Fibroblast of the conjunctiva (primary cell): ENCODE data around the gene SLC1A7.

Source experiments
- DNase-seq: peaks from one replicate; pipeline ENCODE4 v3.0.0-alpha.2; 2010; ENCODE audit warnings: low read depth

The SLC1A7 gene

DNA sequence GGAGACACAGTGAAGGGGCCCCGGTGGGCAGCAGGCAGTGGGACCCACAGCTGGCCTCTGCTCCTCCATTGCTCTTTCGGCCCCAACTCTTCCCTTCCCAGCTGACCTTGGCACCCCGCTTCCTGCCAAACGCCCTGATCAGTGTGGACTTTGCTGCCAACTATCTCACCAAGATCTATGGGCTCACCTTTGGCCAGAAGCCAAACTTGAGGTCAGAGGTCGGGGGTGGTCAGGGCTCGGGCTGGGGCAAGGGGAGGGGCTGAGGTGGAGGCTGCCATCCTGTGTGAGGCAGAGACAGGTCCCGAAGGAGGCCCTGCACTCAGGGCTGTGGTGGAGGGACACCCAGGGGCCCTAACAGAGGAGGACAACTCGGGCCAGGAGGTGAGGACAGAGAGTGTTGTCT is 66.7 kb downstream of the SLC1A7 start:
- DNase-seq, result no peak

DNA sequence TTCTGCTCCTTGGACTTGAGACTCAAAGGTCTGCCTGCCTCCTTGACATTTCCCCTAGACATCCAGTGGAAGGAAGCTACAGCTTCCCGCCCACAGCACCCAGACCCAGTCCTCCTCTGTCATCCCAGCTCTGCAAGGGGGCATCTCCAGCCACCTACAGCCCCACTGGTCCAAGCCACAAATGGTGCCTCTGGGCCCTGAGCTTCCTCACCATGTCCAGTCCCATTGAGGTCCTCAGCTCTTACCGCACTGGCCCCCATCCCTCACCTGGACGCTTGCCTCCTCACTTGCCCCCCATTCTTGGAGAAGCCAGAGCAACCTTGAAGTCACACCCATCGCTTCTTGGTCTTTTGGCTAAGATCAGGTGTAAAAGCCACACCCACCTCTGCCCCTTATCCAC is 67.2 kb downstream of the SLC1A7 start:
- no peak for DNase-seq

DNA sequence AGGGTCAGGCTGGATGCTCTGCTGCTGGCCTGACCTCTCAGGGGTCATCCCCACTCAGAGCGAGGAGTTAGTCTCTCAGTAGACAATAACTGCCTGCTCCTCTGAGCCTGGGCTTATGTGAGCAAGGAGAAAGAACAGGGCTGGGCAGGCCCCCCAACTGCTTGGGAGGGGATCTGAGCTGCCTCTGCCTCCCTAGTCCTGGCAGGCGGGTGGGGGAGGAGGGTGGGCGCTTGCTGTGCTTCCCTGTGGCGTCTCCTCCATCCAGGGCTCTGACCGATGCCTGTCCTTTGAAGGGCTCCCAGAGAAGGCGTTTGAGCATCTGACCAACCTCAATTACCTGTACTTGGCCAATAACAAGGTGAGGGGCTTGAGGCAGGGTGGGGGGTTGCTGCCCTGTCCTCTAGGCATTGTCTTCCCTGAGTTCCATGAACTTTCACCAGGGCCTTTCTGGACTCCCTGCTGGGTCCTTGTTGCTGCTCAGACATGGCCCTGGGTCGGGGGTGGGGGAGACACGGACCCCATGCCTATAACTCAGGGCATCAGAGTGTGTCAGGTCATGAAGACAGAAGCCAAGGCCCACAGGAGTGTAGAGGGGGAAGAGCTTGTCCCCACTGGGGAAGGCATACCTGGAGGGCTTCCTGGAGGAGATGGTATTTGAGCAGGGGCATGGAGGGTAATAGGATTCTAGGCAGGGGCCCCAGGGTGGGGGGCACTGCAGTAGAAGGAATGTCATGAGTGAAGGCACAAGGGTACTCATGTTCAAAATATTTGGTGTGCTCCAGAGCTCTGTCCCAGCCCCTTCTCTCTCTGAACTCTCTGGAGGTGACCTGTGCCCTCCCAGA is 67.9 kb downstream of the SLC1A7 start:
- no peak for DNase-seq

DNA sequence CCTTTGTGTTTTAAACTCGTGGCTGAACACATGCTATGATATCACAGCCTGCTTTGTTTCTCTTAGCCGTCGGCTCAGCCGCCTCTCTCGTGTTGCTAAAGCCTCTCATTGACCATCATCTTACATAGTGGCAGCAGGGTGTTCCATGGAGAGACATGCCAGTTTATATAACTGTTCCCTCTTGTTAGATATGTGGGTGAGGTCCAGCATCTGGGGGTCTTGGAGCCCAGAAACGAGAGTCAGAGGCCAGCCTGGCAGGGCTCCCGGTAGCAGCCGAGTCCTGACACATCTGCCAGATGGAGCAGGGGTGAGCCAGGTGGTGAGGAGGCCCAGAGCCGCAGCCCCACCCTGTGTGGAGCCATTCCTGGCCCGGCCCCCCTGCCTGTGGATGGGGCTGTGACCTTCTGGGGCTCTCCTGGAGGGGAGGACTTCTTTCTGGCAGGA is 68.5 kb downstream of the SLC1A7 start:
- no peak for DNase-seq

DNA sequence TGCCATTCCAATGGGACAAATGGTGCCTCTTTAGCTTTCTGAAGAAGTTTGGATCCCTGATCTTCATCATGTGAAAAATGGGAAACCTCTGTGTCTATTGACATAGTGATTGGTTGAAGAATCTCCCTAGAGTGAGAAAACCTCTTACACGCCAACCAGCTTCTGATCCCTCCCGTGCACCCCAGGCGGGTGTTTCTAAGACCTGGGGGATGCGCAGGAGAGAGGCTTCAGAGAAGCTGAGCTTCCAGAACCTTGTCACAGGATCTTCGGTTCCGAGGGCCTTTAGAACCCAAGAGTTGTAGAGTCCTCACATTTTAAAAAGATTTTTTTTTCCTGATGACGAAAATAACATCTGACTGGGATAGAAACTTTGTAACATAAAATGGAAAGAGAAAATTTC is 69.2 kb downstream of the SLC1A7 start:
- DNase-seq, result no peak

DNA sequence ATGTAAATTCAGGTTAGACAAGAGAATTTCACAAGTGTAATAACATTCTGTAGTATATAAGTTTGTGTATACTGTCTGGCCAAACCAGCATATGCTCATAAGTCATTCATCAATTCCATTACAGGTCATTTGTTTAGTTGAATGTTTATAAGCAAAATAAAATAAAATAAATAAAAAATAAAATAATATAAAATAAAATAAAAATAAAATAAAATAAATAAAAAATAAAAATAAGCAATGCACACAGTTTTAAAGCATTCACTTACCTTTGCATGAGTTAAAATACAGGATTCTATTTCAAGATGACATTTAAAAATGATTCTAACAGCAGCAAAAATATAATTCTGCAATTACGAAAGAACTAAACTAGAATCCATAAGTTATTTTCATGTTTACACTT is 70.5 kb downstream of the SLC1A7 start:
- no peak for DNase-seq

DNA sequence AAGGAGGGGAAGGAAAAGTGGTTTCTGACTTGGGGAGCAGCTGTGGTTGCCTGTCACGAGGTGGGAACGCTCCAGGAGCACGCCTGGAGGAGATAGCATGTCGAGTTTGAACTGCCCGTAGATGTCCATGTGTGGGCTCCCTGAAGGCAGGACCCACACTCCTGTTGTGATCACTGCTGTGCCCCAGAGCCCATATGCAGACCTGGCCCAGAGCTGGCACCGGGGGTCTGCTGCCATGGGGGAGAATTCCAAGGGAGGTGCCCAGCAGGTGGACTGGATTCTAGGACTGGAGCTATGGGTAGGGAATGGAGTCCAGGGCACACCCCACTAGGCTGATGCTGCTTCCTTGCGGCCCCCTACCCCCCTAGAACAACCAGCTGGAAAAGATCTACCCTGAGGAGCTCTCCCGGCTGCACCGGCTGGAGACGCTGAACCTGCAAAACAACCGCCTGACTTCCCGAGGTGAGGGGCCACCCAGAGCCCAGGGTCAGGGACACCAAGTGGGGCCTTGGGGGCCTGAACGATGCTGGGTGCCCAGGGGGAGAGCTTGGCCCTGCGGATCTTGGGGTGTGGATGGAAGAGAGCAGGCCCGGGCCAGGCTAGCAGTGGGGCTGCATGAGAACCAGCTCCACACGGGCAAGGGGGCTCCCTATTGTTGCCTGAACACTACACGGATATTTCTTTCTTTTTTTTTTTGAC is 71.1 kb downstream of the SLC1A7 start:
- DNase-seq, result no peak

DNA sequence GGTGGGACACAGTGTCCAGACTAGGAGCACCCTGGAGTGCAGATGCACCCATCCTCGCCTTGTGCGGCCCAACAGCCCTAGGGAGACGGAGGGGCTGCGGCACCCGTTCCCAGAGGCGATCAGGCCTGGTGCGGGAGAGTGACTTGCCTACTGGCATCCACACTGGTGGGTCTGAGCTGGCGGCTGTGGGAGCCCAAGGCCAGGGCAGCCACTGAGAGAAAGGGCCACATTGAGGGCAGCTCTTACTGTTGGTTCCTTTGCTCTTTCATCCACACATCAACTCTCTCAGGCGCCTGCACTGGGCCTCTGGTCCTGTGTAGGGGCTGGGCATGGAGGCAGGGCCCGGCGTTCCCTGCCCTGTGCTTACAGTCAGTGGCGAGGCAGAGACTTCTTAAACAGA is 71.8 kb downstream of the SLC1A7 start:
- no peak for DNase-seq

DNA sequence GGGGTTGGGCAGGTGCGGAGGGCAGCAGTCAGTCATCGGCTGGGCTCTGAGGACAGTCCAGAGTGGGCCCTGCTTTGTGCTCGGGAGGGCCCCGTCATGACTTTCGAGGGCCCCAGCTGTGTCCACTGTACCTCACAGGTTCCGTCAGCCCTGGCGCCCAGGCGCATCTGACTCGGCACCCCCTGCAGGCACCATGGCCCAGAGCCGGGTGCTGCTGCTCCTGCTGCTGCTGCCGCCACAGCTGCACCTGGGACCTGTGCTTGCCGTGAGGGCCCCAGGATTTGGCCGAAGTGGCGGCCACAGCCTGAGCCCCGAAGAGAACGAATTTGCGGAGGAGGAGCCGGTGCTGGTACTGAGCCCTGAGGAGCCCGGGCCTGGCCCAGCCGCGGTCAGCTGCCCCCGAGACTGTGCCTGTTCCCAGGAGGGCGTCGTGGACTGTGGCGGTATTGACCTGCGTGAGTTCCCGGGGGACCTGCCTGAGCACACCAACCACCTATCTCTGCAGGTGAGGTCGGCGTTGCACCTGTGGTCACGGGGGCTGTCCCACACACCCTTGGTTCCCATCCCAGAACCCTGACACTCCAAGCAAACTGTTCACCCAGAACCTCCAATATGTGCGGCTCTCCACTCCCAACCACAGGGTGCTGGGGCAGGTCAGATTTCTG is 72.6 kb downstream of the SLC1A7 start:
- DNase-seq, result no peak

DNA sequence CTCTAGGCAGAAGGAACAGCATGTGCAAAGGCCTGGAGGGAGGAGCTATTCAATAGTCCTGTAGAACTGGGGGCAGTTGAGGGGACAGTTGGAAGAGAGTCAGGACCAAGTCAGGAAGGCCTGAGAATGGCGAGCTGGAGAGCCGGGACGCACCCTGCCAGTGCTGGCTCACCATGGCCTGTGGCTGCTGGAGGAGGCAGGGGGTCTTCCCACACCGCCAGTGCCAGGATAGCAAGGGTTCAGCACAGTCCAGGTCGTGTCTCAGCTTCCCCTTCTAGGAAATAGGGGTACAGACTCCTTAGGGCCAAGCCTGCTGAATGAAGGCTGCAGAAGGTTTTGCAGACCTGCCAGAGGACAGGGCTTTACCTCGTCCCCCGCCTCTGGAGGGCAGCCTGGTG is 73.2 kb downstream of the SLC1A7 start:
- no peak for DNase-seq

DNA sequence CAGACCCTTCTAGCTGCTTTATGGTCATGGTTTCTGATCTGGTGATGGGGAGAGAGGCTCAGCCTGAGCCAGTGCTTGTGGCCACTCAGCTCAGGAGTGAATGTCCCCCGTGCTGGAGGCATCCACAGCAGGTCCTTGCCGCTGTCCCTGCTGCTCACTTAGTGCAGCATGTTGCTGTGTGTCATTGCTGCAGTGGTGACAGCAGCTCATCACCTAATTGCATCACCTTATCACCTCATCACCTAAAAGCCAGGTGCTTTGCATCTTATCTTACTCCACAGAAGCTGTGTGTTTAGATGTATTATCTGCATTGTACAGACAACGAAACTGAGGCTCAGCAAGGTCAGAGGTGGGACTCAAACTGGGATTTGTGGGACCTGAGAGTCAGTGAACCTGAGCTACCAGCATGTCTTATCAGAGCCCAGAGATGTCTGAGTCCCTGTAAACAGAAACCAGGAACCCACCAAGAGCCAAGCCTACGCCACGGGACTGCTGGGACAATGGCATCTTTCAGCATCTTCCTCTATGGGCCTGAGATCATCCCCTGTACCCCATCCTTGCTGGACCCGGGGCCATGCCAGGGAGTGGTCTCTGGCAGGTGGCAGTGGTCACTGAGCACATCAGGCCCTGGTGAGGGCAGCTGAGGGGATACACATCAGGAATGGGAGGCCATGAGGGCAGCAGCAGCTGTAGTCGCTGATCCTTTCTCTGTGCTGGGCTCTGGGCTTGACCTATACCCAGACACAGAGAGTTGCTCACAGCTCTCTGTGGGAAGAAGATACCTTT is 73.9 kb downstream of the SLC1A7 start:
- no peak for DNase-seq

DNA sequence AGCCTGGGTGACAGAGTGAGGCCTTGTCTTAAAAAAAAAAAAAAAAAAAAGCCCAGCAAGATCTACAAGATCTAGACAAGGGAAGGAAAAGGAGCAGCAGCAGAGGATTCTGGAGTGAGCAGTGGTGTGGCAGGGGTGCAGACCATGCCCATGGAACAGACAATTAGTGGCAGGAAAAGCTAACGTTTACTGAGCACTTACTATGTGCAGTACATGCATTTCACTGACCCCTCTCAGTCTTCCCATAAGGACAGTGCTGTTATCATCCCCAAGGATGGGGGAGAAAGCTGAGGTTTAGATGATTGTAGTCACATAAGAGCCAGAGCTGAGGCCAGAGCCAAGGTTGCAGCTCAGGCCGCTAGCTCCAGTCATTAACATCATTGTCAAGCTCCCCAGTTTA is 74.6 kb downstream of the SLC1A7 start:
- DNase-seq, result no peak

DNA sequence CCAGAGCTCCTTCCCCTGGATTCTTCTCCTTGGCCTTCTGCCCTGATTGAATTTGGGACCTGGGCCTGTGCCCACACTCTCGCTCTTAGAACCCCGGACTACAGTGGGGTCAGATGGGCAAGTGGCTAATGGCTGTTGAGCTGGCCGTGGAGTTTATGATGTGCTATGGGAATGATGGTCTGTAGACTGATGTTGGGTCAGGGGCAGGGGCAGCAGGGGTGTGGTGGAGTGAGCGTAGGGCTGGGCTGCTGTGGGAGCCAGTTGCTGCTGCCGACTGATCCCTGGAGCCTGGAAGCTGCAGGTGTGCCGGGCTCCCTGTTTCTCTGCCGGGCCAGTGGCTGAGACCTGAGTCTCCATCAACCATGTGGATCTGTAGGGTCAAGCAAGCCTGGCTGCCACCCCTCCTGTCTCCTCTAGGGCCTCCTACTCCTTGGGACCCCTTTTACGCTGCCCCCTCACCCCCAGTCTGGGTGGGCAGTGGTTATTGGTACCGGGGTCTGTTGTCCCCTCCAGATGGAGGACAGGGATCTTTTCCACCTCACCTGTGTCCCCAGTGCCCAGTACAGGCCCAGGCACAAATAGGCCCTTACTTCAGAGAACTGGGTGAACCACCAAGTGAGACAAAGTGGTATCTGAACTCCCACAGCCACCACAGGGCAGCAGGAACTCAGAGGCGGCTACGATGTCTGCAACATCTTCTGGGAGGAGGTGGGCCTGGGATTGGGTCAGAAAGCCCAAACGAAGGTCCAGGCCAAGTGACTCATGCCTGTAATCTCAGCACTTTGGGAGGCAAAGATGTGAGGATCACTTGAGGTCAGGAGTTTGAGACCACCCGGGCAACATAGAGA is 75.3 kb downstream of the SLC1A7 start:
- DNase-seq, result no peak

DNA sequence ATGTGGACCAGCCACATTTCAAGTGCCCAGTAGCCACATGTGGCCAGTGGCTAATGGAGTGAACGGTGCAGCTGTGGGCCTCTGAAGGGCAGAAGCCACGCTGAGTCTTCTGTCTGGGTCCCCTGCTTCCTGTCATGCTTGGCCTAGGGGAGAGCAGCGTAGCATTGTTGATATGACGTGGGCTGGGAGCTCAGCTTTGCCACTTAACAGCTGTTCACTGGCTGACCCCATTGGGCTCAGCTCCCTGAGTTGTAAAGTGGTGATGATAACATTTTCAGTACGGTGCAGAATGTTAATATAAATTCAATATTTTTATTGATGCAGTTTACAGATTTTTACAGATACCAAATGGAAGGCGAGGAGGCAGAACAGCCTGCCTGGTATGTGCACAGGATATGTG is 76.0 kb downstream of the SLC1A7 start:
- DNase-seq, result no peak

DNA sequence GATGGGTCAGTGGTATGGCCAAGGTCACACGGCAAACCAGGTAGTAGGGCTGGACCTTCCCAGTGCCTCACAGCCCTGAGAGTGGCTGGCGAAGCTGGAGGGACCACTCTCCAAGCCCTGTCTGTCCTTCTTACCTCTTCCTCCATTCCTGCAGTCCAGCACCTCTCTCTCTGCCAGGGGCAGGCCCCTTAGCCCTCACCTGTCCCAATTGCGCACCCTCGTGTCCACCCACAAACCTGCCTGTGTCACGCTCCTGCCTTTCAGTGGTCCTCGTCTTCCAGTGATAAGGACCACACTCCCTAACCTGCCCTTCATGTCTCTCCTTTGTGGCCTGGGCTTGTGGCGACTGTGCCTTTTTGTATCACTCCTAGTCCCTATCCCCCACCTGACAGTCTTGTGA is 77.0 kb downstream of the SLC1A7 start:
- no peak for DNase-seq

DNA sequence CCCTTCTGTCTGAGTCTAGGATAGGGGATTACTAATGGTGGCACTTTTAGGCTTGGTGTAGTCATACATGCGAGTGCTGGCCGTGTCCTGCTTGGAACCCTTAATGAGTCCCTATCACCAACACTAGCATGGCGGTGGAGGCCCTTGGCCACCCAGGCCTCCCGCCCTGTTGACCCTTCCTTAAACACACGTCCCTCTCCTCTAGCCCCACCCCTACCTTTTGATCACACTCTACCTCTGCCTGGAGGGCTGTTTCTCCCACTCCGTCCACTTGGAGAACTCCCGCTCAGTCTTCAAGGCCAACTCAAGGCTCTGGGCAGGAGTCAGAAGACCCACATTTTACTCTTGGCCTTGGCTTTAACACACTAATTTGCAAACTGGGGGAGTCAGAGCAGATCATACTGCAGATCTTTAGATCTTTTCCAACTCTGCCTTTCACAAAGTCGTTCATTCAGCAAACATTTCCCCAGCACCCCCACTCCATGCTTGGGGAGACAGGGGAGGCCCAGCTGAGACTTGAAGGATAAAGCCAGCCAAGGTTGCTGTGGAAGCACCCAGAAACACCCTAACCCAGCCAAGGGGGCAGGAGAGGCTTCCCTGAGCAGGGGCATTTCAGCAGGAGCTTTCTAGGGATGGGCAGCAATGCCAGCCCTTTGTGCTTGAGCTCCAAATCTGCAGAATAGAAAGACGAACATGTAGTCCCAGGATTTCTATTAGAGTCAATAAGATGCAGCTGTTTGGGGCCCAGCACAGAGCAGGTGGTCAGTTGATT is 78.5 kb downstream of the SLC1A7 start:
- no peak for DNase-seq

DNA sequence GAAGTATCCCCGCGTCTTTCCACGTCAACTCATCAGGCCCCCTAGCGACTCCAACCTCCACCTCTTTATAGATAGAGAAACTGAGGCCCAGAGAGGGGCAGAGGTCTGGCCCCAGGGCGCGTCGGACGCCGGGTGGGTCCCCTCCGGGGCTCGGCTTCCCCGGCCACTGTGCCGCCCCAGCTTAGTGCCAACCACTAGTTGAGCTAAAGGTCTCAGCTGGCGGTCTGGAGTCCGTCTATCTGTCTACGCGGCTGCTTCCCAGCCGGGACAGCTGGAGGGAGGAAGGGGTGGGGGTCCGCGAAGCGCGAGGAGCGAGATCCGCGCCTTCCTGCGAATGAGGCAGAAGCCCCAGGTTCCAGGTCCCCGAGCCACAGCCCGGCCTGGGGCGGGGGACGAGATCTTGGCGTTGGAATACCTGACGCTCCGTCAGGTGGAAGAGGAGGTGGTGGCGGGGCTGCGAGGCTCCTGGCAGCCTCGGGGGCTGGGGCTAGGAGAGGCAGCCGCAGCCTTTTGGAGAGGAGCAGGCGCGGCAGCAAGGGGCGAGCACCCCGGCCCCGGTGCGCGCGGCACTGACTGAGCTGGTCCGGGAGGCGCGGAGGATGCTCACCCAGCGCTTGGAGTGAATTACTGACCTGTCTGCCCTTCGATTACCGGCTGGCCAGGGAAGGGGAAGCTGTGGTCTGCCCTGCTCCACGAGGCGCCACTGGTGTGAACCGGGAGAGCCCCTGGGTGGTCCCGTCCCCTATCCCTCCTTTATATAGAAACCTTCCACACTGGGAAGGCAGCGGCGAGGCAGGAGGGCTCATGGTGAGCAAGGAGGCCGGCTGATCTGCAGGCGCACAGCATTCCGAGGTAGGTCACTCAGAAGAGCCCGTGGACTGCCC is 79.5 kb downstream of the SLC1A7 start:
- no peak for DNase-seq

DNA sequence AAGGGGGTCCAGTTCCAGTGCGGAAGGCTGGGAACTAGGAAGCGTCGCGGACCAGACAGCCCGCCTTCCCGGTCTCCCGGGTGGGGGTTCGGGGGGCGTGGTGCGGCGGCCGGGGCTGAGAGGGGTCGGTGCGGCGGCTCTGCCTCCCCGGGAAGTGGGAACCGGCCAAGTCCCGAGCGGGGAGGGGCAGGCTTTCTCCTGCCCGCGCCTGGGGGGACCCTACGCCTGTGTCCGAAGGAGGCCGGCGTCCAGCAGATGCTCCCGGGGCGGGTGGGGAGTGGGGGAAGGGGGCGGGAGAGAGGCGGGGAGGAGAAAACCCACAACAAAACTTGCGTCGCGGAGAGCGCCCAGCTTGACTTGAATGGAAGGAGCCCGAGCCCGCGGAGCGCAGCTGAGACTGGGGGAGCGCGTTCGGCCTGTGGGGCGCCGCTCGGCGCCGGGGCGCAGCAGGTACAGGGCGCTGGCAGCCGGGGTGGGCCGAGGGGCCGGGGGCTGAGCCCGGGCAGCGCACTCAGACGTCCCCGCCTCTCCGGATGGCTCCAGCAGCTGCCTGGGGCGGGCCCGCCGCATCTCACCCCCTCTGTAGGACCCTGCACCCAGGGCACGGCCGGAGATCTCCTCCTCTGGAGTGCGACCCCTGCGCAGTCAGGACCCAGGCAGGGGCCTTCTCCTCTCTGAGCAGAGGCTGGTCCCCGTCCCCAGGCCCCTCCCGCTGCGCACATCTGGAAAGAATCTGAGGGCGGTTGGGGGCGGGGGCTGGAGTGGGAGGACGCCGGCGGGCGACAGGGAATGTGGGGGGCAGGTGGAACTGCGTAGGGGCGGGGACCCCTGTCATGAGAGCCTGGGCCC is 80.4 kb downstream of the SLC1A7 start, which contains the start of gene PODN:
TSS of gene PODN (plus strand) at position 355 of the 849 bp plus-strand sequence. CDS start 7,643 bp downstream, outside the sequence.
- DNase-seq, result no peak
